ENCODE results near the gene RAB28.

RAB28 gene

DNA sequence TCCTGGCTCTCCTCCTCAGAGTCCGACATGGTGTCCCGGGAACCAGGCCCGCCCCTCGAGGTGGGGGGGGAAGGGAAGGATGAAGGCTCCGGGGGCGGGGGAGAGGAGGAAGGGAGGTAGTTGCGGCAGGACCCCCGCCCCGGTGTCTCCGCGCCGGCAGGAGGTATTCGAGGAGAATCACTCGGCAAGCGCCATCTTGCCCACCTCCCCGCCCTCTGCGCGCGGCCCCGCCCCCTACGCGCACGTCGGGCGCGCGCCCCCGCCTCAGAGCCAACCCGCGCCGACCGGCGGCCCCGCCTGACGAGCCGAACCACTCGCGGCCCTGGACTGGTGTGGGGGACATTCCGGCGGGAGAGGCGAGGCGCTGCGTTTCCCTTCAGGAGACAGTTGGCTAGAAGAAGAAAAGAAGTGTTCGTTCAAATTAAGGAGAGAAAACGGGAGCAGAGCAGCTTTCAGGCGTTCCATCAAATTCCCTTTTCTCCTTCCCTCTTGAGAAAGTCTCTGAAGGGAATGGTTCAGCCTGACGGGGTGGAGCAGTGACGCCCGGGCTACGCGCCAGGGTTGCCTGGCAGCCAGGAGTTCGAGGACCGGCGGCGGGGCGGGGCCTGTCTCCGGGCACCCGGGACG is at the start of gene RAB28:
TSS of gene RAB28 (minus strand) at position 219 of the 627 bp plus-strand sequence.
- DNase-seq (ENCODE audit: low read depth): peak; percentile 74
- TF ChIP-seq, protein P1, sequence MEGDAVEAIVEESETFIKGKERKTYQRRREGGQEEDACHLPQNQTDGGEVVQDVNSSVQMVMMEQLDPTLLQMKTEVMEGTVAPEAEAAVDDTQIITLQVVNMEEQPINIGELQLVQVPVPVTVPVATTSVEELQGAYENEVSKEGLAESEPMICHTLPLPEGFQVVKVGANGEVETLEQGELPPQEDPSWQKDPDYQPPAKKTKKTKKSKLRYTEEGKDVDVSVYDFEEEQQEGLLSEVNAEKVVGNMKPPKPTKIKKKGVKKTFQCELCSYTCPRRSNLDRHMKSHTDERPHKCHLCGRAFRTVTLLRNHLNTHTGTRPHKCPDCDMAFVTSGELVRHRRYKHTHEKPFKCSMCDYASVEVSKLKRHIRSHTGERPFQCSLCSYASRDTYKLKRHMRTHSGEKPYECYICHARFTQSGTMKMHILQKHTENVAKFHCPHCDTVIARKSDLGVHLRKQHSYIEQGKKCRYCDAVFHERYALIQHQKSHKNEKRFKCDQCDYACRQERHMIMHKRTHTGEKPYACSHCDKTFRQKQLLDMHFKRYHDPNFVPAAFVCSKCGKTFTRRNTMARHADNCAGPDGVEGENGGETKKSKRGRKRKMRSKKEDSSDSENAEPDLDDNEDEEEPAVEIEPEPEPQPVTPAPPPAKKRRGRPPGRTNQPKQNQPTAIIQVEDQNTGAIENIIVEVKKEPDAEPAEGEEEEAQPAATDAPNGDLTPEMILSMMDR (IDR thresholded peaks at IDR 0.05; ENCODE audit: control insufficient read depth, insufficient read depth, low read depth, low read length, missing control alignments): no peak
- H3K4me3 ChIP-seq (ENCODE audit: control insufficient read depth, low read depth, low read length): peak within 1 kb of the TSS; percentile 66

DNA sequence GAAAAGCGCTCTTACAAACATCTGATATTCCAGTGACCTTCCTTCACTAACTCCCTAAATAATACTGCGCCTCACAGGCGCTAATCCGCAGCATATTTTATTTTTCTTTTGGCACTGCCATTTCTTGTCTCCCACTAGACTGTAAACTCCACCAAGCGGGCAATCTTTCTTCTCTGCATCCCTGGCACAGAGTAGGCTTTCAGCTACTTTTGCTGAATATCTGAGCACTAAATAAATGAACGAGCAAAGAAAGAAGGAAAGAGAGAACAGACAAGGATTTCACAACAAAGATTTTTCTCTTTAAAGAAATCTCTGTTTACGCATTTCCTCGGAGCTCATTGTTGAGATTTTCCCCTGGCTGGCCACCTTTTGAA is 47.5 kb upstream of the RAB28 start:
- TF ChIP-seq, protein P1 (IDR thresholded peaks at IDR 0.05; ENCODE audit: control insufficient read depth, insufficient read depth, low read depth, low read length, missing control alignments): no peak
- DNase-seq (ENCODE audit: low read depth): no peak
- no peak overlapping the region for H3K4me3 ChIP-seq (ENCODE audit: control insufficient read depth, low read depth, low read length)

DNA sequence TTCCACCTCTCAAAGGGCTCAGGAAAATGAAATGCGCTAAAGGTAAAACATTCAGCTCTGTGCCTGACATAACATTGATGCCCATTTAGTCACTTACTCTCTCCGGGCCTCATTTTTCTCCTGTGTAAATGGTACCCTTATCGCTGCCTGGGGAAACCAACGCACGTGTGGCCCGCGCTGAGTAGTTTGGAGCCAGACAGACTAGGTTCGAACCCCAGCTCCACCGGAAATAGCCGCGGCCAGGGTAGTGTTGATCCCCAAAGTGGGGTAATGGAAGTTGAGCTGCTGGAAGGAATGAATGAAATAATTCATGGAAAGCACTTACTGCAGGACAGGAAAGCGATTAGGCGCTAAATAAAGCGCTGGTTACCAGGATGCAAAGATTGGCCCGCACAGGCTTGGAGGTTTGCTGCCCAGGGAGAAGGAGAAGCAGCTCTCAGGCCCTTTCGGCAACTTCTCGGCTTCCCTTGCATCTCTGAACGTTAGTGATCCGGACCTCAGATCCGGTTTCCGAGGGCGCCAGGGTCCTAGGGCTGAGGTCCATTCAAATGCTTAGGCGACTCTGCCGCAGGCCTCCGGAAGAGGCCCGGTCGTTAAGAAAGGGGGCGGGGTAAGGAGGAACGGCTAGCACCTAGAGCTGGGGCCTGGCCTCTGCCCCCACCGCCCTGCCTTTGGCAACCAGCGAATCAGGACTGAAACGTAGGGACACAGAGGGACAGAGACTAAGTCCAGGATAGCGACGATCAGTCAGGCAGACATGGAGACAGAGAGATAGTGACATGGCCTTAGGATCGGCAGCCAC is 46.9 kb upstream of the RAB28 start:
- no peak overlapping the region for H3K4me3 ChIP-seq (ENCODE audit: control insufficient read depth, low read depth, low read length)
- TF ChIP-seq, protein P1 (IDR thresholded peaks at IDR 0.05; ENCODE audit: control insufficient read depth, insufficient read depth, low read depth, low read length, missing control alignments): no peak
- no peak for DNase-seq (ENCODE audit: low read depth)

DNA sequence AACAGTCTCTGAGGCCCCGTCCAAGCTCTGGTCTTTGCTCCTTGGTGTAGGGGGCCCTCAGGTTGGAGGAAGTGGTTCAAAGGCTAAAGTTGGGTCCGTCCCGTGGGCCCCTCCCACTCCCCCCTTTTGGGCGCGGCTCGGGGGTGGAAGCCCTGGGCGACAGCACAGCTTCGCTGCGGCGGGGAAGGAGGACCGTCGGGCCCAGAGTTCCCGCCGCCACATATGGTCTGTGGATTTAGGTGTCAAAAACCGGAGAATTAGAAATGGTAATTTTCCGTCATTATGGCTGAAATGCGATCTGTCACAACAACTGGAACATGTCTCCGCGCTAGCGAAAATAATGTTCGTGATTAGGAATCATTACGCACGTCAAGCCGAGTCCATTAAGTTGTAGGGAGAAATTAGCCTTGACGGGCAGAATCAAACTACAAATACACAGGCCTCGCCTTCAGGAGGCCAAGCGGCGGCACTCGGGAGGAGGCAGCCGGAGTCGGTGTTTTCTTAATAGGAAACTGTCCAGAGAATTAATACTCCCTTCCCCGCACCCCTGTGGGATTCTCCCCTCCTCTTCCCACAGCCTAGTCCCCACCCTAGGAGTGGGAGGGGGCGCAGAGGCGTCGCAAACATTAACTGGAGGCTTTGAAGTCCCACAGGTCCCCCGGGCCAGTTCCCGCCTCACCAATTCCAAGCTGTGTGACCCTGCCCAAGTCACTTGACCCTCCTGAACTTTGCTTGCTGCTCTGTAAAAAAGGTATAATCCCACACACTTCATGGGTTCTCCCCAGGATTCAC is 45.2 kb upstream of the RAB28 start:
- no peak for DNase-seq (ENCODE audit: low read depth)
- H3K4me3 ChIP-seq (ENCODE audit: control insufficient read depth, low read depth, low read length): no peak overlapping the region
- TF ChIP-seq, protein P1 (IDR thresholded peaks at IDR 0.05; ENCODE audit: control insufficient read depth, insufficient read depth, low read depth, low read length, missing control alignments): no peak

DNA sequence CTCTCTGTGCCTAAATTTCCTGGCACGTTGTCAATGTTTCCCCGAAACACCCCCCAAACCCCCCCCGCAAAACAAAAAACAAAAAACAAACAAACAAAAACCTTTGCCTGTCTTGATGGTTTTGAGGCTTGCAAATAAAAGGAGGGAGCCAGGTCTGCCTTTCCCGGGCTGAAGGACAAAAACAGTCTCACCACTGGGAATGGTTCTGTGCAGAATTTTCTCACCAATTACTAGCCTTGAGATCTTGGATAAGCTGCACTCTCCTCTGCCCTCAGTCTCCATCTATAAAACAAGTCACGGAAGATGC is 44.6 kb upstream of the RAB28 start:
- no peak overlapping the region for H3K4me3 ChIP-seq (ENCODE audit: control insufficient read depth, low read depth, low read length)
- DNase-seq (ENCODE audit: low read depth): no peak
- TF ChIP-seq, protein P1 (IDR thresholded peaks at IDR 0.05; ENCODE audit: control insufficient read depth, insufficient read depth, low read depth, low read length, missing control alignments): no peak

DNA sequence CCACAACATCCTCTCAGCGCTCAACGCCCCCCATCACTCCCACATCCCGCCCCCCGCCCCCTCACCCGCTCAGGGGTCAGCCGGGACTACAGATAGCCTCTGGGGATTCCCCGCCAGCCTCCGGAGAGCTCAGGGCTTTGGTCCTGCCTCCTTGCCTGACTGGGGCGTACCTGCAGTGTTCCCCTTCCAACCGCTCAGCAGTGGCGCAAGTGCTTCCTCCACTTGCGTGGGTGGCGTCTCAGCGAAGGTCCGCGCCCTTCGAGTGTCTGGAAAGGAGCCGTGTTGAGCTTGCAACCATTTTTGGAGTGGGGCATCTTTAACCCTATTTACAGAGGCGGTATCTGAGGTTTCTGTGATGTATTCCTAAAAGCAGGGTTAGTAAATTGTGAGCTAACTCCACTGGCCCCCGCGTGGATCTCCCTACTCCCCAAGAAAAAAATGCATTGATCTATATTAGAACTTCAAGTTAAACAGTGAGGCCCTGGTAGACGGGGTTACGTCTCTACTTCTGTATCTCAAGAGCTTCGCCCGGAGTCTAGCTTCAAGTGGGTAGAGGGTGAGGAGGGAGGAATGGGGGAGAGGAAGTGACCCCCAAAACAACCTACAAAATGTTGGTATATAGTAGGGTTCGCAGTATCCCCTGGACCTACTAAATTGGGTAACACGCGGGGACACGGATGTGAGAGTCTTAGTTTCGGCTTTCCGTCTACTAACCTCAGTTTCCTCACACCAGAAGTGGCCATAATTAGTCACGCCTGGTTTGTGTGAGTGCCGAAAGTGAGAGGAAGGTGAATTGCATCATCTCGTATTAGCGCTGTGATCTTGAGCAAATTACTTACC is 44.1 kb upstream of the RAB28 start:
- DNase-seq (ENCODE audit: low read depth): no peak
- H3K4me3 ChIP-seq (ENCODE audit: control insufficient read depth, low read depth, low read length): no peak overlapping the region
- TF ChIP-seq, protein P1 (IDR thresholded peaks at IDR 0.05; ENCODE audit: control insufficient read depth, insufficient read depth, low read depth, low read length, missing control alignments): no peak
